H1 (cell line): ENCODE results near the gene GGTLC2. TPM values are rescaled to one million over a fixed set of nuclear protein-coding genes. Genes with fewer than 3 reads are reported as not detected.

Experiments
- CBX8 ChIP-seq: fragments of 300-800, 300-1000 bp; sonication (generic); IDR thresholded peaks from 2 replicates; pipeline ENCODE4 v1.7.1; 2016; ENCODE audit warnings: low read depth, low read length, borderline replicate concordance
- EGR1 ChIP-seq: IDR thresholded peaks from 2 replicates; pipeline ENCODE4 v1.6.1; 2011; ENCODE audit warnings: low read depth, low read length, borderline replicate concordance
- FOSL1 ChIP-seq: IDR thresholded peaks from 2 replicates; pipeline ENCODE4 v1.6.1; 2011; ENCODE audit warnings: mild to moderate bottlenecking, low read depth, low read length, moderate library complexity; ENCODE audit not compliant: insufficient read depth
- KDM1A ChIP-seq: fragments of 200-600, 300-600 bp; sonication (generic); IDR thresholded peaks from 2 replicates; pipeline ENCODE4 v1.7.1; 2016; ENCODE audit warnings: mild to moderate bottlenecking, low read length, borderline replicate concordance
- NANOG ChIP-seq: IDR thresholded peaks from 2 replicates; pipeline ENCODE4 v1.6.1; 2011; ENCODE audit warnings: low read length, low read depth, mild to moderate bottlenecking, inconsistent platforms; ENCODE audit not compliant: insufficient read depth, poor library complexity, severe bottlenecking
- PHF8 ChIP-seq: fragments of 200-600 bp; sonication (generic); conservative IDR thresholded peaks from 2 replicates; pipeline ENCODE4 v1.7.1; 2012; ENCODE audit warnings: low read depth, mild to moderate bottlenecking, inconsistent platforms, low read length, moderate library complexity
- RBBP5 ChIP-seq: IDR thresholded peaks from 2 replicates; pipeline ENCODE4 v1.7.1; 2012; ENCODE audit warnings: low read depth, mild to moderate bottlenecking, inconsistent platforms, low read length, moderate library complexity, borderline replicate concordance
- RFX5 ChIP-seq: IDR thresholded peaks from 2 replicates; pipeline ENCODE4 v1.6.1; 2011; ENCODE audit warnings: low read depth, low read length, improper control_type of control experiment, borderline replicate concordance
- polyA plus RNA-seq, 7 experiments: library from polyadenylated mRNA; depleted of rRNA in 3 of 7; stranded (reverse) in 5 of 7; unstranded in 2 of 7; fragments of >200 nt in 5 of 7; fragments of 200-250 nt in 2 of 7; gene quantifications; 1 replicate in 5 of 7; 2 replicates in 1 of 7; 4 replicates in 1 of 7; pipeline versions ENCODE4 v1.2.1 to v1.2.3, GENCODE V29; 2011 to 2013; ENCODE audit warnings: missing spikeins in 2 of 7, mixed read lengths in 2 of 7
- total RNA-seq: library from RNA; stranded (reverse); fragmentation: NEBNext Ultra II Directional; extraction: Animal tissue kit (Norgen Biotek cat#: 25700); gene quantifications from 2 replicates; pipeline ENCODE4 v1.2.1, GENCODE V29; 2021
- TF ChIP-seq, protein P1 (sequence below): fragments of 300-600 bp; sonication (generic); IDR thresholded peaks from 2 replicates; pipeline ENCODE4 v1.7.1; 2012; ENCODE audit warnings: low read length, moderate library complexity, mild to moderate bottlenecking, inconsistent platforms; ENCODE audit not compliant: insufficient replicate concordance
- TF ChIP-seq, protein P2 (sequence below): IDR thresholded peaks from 2 replicates; pipeline ENCODE4 v1.6.1; 2011; ENCODE audit warnings: low read length, improper control_type of control experiment

The GGTLC2 gene
- total and polyA plus RNA-seq, 2 of the 8 experiments (the other 6 are each of a cell fraction or from before 2014, with no cell fraction given) = not detected

DNA sequence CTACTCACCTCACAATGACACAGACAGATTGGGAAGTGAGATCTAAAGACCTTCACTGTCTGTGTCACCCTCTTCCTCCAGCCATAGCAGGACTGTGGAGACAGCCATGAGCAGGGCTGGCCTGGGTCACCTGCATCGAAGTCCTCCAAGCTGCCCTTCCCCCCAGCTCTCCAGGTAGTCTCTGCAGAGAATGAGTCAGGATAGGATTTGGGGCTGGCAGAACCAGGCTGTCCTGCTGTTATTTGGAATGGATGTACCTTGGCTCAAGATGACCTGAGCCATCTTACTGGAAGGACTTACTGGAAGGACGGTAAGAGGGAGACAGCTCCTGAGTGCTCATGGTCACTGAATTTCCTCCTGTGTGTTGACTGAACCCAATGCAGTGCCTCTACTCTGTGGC lies 29.2 kb downstream of the GGTLC2 start (continued):
- TF ChIP-seq, protein P1, sequence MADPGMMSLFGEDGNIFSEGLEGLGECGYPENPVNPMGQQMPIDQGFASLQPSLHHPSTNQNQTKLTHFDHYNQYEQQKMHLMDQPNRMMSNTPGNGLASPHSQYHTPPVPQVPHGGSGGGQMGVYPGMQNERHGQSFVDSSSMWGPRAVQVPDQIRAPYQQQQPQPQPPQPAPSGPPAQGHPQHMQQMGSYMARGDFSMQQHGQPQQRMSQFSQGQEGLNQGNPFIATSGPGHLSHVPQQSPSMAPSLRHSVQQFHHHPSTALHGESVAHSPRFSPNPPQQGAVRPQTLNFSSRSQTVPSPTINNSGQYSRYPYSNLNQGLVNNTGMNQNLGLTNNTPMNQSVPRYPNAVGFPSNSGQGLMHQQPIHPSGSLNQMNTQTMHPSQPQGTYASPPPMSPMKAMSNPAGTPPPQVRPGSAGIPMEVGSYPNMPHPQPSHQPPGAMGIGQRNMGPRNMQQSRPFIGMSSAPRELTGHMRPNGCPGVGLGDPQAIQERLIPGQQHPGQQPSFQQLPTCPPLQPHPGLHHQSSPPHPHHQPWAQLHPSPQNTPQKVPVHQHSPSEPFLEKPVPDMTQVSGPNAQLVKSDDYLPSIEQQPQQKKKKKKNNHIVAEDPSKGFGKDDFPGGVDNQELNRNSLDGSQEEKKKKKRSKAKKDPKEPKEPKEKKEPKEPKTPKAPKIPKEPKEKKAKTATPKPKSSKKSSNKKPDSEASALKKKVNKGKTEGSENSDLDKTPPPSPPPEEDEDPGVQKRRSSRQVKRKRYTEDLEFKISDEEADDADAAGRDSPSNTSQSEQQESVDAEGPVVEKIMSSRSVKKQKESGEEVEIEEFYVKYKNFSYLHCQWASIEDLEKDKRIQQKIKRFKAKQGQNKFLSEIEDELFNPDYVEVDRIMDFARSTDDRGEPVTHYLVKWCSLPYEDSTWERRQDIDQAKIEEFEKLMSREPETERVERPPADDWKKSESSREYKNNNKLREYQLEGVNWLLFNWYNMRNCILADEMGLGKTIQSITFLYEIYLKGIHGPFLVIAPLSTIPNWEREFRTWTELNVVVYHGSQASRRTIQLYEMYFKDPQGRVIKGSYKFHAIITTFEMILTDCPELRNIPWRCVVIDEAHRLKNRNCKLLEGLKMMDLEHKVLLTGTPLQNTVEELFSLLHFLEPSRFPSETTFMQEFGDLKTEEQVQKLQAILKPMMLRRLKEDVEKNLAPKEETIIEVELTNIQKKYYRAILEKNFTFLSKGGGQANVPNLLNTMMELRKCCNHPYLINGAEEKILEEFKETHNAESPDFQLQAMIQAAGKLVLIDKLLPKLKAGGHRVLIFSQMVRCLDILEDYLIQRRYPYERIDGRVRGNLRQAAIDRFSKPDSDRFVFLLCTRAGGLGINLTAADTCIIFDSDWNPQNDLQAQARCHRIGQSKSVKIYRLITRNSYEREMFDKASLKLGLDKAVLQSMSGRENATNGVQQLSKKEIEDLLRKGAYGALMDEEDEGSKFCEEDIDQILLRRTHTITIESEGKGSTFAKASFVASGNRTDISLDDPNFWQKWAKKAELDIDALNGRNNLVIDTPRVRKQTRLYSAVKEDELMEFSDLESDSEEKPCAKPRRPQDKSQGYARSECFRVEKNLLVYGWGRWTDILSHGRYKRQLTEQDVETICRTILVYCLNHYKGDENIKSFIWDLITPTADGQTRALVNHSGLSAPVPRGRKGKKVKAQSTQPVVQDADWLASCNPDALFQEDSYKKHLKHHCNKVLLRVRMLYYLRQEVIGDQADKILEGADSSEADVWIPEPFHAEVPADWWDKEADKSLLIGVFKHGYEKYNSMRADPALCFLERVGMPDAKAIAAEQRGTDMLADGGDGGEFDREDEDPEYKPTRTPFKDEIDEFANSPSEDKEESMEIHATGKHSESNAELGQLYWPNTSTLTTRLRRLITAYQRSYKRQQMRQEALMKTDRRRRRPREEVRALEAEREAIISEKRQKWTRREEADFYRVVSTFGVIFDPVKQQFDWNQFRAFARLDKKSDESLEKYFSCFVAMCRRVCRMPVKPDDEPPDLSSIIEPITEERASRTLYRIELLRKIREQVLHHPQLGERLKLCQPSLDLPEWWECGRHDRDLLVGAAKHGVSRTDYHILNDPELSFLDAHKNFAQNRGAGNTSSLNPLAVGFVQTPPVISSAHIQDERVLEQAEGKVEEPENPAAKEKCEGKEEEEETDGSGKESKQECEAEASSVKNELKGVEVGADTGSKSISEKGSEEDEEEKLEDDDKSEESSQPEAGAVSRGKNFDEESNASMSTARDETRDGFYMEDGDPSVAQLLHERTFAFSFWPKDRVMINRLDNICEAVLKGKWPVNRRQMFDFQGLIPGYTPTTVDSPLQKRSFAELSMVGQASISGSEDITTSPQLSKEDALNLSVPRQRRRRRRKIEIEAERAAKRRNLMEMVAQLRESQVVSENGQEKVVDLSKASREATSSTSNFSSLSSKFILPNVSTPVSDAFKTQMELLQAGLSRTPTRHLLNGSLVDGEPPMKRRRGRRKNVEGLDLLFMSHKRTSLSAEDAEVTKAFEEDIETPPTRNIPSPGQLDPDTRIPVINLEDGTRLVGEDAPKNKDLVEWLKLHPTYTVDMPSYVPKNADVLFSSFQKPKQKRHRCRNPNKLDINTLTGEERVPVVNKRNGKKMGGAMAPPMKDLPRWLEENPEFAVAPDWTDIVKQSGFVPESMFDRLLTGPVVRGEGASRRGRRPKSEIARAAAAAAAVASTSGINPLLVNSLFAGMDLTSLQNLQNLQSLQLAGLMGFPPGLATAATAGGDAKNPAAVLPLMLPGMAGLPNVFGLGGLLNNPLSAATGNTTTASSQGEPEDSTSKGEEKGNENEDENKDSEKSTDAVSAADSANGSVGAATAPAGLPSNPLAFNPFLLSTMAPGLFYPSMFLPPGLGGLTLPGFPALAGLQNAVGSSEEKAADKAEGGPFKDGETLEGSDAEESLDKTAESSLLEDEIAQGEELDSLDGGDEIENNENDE = no peak
- TF ChIP-seq, protein P2, sequence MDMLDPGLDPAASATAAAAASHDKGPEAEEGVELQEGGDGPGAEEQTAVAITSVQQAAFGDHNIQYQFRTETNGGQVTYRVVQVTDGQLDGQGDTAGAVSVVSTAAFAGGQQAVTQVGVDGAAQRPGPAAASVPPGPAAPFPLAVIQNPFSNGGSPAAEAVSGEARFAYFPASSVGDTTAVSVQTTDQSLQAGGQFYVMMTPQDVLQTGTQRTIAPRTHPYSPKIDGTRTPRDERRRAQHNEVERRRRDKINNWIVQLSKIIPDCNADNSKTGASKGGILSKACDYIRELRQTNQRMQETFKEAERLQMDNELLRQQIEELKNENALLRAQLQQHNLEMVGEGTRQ = no peak
- no peak for TF ChIP-seq PHF8
- no peak for TF ChIP-seq EGR1
- TF ChIP-seq CBX8 = no peak
- no peak for TF ChIP-seq KDM1A
- no peak for TF ChIP-seq FOSL1
- TF ChIP-seq NANOG = no peak
- no peak for TF ChIP-seq RFX5
- no peak for TF ChIP-seq RBBP5
